GM19035 (cell line): ENCODE data around the gene KPNA4.
"Not testable (repeated sequence)": the region's sequence is repeated elsewhere in the genome, so short reads cannot be mapped to it uniquely, and the experiment has no call there.

Experiments
- ATAC-seq: cut with Tn5 transposase; IDR thresholded peaks from one replicate; pipeline ENCODE4 v1.9.1; 2021; ENCODE audit not compliant: unreplicated experiment

Gene KPNA4

DNA sequence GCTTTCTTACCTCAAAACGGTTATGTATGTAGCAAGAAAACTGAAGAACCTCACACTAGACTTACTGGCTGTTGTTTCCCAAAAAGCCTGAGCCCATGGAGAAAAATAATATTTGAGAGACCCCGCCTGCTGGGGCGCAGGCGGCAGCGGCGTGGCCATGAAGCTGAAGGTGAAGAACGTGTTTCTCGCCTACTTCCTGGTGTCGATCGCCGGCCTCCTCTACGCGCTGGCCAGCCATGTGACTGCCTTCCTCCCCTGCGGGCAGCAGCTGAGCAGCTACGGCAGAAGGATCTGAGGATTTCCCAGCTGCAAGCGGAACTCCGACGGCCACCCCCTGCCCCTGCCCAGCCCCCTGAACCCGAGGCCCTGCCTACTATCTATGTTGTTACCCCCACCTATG is 113.1 kb downstream of the KPNA4 start:
- not testable (repeated sequence) for ATAC-seq

DNA sequence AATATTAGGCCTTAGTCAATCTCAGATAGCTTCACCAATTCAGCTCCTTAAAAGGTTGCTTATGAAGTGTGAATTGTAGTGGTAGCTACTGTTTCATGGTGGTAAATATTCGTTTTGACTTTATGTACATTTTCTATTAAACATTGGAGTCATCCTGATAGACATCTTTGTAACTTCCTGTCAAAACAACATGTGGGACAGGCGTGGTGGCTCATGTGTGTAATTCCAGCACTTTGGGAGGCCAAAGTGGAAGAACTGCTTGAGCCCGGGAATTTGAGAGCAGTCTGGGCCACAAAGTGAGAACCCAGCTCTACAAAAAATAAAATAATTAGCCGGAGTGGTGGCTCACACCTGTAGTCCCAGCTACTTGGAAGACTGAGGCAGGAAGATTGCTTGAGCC is 113.8 kb downstream of the KPNA4 start:
- ATAC-seq = no peak

DNA sequence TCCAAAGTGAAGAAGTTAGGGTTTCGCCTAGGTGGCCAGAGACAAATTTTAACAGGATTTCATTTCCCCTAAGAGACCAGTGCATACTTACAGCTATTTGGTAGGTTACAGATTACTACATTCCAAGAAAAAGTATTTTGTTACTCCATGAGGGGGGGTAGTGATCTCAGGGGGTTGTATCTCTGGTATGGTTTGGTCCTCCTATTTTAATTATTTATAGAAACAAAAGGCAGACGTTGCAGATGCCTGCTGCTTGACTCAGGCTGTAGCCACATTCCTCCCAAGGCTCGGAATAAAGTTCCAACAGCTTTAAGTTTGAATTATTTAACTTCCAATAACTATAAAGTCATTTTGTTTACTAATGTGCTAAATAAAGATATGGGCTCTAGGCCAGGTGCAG is 114.5 kb downstream of the KPNA4 start:
- ATAC-seq = no peak

DNA sequence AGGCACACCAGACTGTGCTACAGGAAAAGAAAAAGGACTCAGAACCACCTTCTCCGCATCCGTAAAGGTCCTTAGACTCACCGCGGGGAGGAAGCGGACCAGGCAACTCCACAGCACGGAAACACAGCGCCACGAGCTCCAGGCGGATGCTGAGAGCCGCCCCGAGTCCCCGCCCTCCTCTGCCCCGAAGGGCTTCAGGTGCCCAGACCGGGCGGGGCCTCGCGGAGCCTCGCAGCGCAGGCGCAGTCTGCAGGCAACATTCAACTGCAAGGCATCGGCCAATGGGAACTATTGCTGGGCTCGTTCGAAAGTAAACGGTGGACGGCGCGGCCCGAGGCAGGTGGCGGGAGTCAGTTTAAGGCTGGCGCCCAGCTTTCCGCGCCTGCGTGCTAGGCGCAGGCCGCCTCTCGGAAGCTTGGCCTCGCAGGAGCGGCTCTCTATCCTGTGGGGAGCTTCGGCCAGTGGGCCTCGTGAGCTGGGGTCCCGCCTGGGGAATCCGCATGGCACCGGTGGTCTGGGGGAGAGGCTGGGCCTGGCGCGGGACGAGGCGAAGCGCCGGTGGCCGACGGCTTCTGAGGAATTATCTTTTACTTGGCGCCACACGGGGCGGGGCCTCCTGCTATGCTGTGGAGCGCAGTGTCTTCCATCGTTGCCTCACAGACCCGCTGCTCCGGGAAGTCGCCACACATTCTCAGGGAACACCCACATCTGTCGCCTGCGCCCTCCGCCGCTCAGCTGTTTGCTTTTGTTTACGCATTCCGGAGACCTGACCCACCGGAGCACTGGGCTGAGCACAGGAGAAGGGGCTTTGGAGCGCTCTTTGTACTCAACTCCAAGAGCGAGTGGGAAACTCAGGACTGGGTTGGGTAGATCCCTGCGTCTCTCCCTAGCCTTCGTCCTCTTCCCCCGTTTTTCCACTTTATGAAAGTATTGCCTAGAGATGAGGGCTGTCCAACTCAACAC is 115.5 kb downstream of the KPNA4 start, which contains the start of gene TRIM59:
TRIM59 (minus strand) TSS at position 151 of the 963 bp plus-strand sequence. CDS start 10,603 bp downstream, outside the sequence.
- peak; percentile 96 for ATAC-seq

DNA sequence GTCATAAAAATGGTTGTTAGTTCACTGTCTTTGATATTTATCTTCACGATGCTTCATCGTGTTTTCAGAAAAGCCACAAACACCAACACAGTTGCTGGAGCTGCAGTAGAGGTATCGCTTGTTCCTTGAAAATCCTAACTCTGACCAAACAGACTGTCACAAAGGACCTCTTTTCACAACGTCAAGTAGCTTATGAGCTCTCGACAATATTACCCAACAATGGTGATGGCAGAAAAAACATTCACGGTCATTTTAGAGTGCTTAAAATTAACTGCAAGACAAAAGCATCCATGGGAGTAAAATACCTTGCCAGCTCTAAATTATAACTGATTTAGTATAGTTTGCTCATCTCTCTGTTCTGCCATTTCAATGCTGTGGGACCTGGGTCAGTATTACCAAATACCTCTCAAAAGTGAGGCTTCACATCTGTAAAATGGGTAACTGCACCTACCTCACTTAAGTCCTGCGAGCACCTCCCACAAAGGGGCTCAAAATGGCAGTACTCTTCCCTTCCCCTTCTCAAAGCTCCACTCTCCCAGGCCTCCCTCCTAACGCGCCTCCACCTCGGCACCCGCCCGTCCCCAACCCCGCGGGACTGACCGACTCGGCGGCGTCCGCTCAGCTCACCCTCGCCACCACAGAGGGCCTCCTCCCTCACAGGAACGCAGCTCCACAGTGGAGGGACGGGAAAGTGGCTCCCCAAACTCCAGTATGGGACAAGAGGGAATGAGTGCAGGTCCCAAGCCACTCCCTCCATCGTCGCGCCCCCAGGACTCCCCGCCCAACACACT is 116.3 kb downstream of the KPNA4 start:
- peak; percentile 46 for ATAC-seq

DNA sequence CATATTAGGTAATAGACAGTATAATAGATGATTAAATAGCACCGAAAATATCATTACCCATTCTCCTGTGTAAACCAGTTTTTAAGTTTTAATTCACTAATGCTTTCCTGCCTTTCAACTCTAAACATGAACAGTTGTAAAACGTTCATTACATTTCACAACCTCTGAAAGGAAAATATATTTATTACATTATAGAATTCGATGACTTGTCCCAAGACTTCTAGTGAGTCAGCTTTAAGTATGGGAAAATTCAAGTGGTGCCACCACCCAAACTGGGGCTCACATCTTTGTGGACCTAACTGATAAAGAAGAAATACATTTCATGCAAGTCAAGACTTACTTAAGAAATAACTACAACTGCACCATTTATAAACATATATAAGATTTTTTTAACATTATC is 117.8 kb downstream of the KPNA4 start:
- no peak for ATAC-seq

DNA sequence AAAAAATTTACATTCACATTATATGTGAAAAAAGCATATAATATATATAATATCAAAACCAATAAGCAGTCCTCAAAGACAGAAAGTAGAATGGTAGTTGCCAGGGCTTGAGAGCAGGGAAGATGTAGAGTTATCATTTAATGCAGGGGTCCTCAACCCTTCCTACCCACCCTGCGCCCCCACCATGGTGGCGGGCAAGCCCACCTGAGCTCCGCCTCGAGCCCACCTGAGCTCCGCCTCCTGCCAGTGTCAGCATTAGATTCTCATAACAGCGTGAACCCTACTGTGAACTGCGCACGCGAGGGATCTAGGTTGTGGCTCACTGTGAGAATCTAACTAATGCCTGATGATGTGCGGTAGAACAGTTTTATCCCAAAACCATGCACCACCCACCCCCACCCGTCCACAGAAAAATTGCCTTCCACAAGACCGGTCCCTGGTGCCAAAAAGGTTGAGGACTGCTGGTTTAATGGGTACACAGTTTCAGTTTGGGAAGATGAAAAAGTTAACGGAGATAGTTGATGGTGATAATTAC is 118.8 kb downstream of the KPNA4 start:
- ATAC-seq = no peak

DNA sequence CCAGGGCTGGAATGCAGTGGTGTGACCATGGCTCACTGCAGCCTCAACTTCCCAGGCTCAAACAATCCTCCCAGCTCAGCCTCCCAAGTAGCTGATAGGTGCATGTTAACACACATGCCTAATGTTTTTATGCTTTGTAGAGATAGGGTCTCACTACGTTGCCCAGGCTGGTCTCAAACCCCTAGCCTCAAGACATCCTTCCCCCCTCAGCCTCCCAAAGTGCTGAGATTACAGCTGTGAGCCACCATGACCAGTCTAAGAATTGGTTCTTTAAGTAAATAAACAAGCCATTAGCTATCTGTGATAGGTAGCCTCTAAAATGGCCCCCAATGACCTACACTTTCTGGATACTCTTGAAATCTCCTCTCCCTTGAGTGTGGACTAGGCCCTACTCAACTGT is 119.5 kb downstream of the KPNA4 start:
- no peak for ATAC-seq
